Prostate gland (tissue), 2 donors: ENCODE results near the gene KIAA0232.

ENCODE experiments used
- POLR2A ChIP-seq: fragments of 450-650 bp; IDR thresholded peaks from one replicate; pipeline ENCODE4 v1.6.1; 2016; ENCODE audit warnings: antibody characterized with exemption, mild to moderate bottlenecking
- TF ChIP-seq, protein P1 (sequence below), 4 experiments: fragments of 200-600 bp in 2 of 4; fragments of 450-650 bp in 2 of 4; sonication (generic) in 2 of 4; IDR thresholded peaks; 1 replicate in 3 of 4; 2 replicates in 1 of 4; pipeline ENCODE4 v1.5.1; 2016 to 2019; ENCODE audit warnings: antibody characterized with exemption in 4 of 4, mild to moderate bottlenecking in 2 of 4, moderate library complexity in 2 of 4

GRCh38 chr4:6878451-6879059, 96.0 kb downstream of the KIAA0232 start:
- TF ChIP-seq, protein P1, sequence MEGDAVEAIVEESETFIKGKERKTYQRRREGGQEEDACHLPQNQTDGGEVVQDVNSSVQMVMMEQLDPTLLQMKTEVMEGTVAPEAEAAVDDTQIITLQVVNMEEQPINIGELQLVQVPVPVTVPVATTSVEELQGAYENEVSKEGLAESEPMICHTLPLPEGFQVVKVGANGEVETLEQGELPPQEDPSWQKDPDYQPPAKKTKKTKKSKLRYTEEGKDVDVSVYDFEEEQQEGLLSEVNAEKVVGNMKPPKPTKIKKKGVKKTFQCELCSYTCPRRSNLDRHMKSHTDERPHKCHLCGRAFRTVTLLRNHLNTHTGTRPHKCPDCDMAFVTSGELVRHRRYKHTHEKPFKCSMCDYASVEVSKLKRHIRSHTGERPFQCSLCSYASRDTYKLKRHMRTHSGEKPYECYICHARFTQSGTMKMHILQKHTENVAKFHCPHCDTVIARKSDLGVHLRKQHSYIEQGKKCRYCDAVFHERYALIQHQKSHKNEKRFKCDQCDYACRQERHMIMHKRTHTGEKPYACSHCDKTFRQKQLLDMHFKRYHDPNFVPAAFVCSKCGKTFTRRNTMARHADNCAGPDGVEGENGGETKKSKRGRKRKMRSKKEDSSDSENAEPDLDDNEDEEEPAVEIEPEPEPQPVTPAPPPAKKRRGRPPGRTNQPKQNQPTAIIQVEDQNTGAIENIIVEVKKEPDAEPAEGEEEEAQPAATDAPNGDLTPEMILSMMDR (IDR thresholded peaks at IDR 0.05), result no peak
- TF ChIP-seq POLR2A, result no peak
